ENCODE measurements around the gene URAD.

GRCh38 chr13:27964741-27965323 is 23.7 kb downstream of the URAD start:
- no peak for TF ChIP-seq CTCF (IDR thresholded peaks at IDR 0.05)
- no peak for TF ChIP-seq POLR2A (IDR thresholded peaks at IDR 0.05; ENCODE audit: low read depth)
- TF ChIP-seq POLR2AphosphoS5 (IDR thresholded peaks at IDR 0.05) = no peak
